Measurements from ENCODE around the gene CENPS. TPM values are rescaled to one million over a fixed set of nuclear protein-coding genes. Genes with fewer than 3 reads are reported as not detected.

The CENPS gene
- total RNA-seq, 1 donor from 2014 or later, result 15.2 TPM

GRCh38 chr1:10490286-10490970 is 60.2 kb downstream of the CENPS start:
- H3K36me3 Mint-ChIP-seq (ENCODE audit: low read depth), result peaks cover 17% of the 10 kb centered on the region
- POLR2A ChIA-PET, result interaction anchor here (0.6 kb wide), 1 partner anchor 92 kb away, joined by 3 read pairs; no protein-coding TSS in a partner anchor
- intact Hi-C loops (cut with micrococcal nuclease), result no loop called here

More at GRCh38 chr1:10490286-10490970, 60.2 kb downstream of the CENPS start:
- Mint-ChIP-seq H3K4me1 (peaks cover 11% of the 10 kb centered on the region), H3K4me3 (no peak overlapping the region), H3K27me3 (no peaks in the 10 kb centered on the region), H3K27ac (no peak overlapping the region), H3K9me3 (no peaks in the 10 kb centered on the region)
- TF ChIP-seq, protein P1, sequence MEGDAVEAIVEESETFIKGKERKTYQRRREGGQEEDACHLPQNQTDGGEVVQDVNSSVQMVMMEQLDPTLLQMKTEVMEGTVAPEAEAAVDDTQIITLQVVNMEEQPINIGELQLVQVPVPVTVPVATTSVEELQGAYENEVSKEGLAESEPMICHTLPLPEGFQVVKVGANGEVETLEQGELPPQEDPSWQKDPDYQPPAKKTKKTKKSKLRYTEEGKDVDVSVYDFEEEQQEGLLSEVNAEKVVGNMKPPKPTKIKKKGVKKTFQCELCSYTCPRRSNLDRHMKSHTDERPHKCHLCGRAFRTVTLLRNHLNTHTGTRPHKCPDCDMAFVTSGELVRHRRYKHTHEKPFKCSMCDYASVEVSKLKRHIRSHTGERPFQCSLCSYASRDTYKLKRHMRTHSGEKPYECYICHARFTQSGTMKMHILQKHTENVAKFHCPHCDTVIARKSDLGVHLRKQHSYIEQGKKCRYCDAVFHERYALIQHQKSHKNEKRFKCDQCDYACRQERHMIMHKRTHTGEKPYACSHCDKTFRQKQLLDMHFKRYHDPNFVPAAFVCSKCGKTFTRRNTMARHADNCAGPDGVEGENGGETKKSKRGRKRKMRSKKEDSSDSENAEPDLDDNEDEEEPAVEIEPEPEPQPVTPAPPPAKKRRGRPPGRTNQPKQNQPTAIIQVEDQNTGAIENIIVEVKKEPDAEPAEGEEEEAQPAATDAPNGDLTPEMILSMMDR (IDR thresholded peaks at IDR 0.05), result no peak
- DNase-seq (no peak), ATAC-seq (ENCODE audit: low read depth) (no peak)
- CTCF ChIA-PET, result no interaction called here

Other genes starting within 250 kb of the CENPS start
- 5.9 and 7.2 TPM in 2 replicates for gene KIF1B, start 219.9 kb upstream of the CENPS start, total RNA-seq
- 108 and 112 TPM in 2 replicates for gene PGD, start 31.4 kb upstream of the CENPS start, total RNA-seq
- 0.22 and 0.49 TPM in 2 replicates for gene CORT, start 19.6 kb downstream of the CENPS start, total RNA-seq
- 34.3 and 39.0 TPM in 2 replicates for gene DFFA, start 42.1 kb downstream of the CENPS start, total RNA-seq
- 16.3 and 17.8 TPM in 2 replicates for gene PEX14, start 44.5 kb downstream of the CENPS start, total RNA-seq